ENCODE measurements around the gene KRTAP10-11. TPM values are rescaled to one million over a fixed set of nuclear protein-coding genes. Genes with fewer than 3 reads are reported as not detected.
"Not testable (repeated sequence)": the region's sequence is repeated elsewhere in the genome, so short reads cannot be mapped to it uniquely, and the experiment has no call there.

KRTAP10-11 gene, protein sequence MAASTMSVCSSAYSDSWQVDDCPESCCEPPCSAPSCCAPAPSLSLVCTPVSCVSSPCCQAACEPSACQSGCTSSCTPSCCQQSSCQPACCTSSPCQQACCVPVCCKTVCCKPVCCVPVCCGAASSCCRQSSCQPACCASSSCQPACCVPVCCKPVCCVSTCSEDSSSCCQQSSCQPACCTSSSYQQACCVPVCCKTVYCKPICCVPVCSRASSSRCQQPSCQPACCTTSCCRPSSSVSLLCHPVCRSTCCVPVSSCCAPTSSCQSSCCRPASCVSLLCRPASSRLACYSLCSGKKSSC
- not detected for total RNA-seq
- long read RNA-seq, result 0 reads

DNA sequence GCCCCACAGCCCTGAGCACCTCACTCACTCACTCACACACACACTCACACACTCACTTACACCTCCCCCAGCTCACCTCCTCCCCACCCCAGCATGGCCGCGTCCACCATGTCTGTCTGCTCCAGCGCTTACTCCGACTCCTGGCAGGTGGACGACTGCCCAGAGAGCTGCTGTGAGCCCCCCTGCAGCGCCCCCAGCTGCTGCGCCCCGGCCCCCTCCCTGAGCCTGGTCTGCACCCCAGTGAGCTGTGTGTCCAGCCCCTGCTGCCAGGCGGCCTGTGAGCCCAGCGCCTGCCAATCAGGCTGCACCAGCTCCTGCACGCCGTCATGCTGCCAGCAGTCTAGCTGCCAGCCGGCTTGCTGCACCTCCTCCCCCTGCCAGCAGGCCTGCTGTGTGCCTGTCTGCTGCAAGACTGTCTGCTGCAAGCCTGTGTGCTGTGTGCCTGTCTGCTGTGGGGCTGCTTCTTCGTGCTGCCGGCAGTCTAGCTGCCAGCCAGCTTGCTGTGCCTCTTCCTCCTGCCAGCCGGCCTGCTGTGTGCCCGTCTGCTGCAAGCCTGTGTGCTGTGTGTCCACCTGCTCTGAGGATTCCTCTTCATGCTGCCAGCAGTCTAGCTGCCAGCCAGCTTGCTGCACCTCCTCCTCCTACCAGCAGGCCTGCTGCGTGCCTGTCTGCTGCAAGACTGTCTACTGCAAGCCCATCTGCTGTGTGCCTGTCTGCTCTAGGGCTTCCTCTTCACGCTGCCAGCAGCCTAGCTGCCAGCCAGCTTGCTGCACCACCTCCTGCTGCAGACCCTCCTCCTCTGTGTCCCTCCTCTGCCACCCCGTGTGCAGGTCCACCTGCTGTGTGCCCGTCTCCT is at the start of gene KRTAP10-11:
Gene KRTAP10-11, plus strand, starts transcription at position 49 of the 856 bp plus-strand sequence. Its CDS starts 45 bp downstream, at position 94.
- not testable (repeated sequence) for DNase-seq (ENCODE audit: low spot score)

DNA sequence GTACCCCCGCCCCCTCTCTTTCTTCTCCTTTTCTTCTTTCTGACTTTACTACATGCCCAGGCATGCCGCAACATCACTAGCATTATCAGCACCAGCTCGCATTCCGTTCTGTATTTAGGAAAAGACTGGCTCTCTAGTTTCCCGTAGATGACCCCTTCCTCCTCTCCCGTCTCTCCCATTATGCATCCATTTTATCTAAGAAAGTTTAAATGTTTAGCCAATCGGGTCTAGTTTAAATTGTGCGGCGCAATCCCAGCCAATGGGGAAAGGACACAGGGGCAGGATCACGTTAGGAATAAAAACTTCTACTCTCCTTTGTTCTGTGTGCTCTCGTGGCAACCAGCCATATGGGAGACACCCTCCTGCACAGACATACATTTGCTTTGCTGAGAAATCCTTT is 48.2 kb upstream of the KRTAP10-11 start:
- no peak for DNase-seq (ENCODE audit: low spot score)

DNA sequence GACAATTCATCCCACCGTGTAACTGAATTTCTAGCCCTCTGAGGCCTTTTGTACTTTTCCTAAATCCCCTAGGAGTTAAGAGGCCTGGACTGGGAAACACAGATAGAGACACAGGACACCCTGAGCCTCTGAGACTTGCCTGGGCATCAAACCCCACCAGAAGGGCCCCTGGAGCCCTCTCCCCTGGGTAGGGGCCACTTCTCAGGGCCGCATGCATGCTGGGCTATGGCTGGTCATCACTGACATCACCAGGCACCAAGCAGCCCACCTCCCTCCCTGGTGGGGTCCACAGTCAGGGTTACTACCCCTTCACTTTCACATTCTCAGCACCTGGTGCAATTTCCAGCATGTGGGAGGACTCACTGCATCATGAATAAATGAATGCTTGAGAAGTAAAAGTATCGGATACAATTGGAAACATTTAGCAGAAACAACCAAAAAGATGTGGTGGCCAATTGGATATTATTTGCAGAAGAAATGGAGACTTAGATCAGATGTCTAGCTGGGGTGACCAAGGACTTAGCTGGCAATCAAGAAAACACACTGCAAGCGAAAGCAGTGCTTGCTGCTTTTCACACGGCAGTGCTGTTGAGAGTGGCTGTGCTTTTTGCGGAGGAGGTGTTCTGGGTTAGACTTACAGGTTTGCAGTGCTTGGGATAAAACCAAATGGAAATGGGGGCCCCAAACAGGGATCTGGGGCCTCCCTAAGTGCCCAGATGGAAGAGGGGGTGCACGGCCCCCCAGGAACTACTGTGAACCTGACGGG is 46.8 kb upstream of the KRTAP10-11 start:
- no peak for DNase-seq (ENCODE audit: low spot score)

DNA sequence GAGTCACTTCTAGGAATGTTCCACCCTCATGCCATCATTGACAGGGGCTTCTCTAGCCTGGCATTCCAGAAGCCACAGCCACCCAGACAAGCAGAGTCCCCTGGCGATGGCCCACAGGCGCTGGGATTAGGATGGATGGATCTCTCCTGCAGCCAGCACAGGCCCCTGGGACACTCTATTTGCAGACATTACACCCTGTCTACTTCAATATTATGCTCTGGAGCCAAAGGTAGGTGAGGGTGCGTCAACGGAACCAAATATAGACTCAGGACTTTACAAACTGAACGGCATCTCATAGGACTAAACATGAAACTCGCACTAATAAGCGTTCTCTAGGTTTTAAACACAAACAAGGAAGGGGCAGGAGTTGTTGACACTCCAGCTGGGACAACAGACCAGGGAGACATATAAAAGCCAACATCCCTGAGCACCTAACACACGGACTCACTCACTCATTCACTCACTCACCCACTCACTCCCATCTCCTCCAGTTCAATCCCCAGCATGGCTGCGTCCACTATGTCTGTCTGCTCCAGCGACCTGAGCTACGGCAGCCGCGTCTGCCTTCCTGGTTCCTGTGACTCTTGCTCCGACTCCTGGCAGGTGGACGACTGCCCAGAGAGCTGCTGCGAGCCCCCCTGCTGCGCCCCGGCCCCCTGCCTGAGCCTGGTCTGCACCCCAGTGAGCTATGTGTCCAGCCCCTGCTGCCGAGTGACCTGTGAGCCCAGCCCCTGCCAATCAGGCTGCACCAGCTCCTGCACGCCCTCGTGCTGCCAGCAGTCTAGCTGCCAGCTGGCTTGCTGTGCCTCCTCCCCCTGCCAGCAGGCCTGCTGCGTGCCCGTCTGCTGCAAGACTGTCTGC is 45.9 kb upstream of the KRTAP10-11 start, which contains the start of gene KRTAP10-7:
Gene KRTAP10-7, plus strand, starts transcription at position 480 of the 861 bp plus-strand sequence. Its CDS starts 25 bp downstream, at position 505.
- not testable (repeated sequence) for DNase-seq (ENCODE audit: low spot score)

DNA sequence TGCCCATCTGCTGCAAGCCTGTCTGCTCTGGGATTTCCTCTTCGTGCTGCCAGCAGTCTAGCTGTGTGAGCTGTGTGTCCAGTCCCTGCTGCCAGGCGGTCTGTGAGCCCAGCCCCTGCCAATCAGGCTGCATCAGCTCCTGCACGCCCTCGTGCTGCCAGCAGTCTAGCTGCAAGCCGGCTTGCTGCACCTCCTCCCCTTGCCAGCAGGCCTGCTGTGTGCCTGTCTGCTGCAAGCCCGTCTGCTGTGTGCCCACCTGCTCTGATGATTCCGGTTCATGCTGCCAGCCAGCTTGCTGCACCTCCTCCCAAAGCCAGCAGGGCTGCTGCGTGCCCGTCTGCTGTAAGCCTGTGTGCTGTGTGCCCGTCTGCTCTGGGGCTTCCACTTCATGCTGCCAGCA is 45.1 kb upstream of the KRTAP10-11 start:
- not testable (repeated sequence) for DNase-seq (ENCODE audit: low spot score)

DNA sequence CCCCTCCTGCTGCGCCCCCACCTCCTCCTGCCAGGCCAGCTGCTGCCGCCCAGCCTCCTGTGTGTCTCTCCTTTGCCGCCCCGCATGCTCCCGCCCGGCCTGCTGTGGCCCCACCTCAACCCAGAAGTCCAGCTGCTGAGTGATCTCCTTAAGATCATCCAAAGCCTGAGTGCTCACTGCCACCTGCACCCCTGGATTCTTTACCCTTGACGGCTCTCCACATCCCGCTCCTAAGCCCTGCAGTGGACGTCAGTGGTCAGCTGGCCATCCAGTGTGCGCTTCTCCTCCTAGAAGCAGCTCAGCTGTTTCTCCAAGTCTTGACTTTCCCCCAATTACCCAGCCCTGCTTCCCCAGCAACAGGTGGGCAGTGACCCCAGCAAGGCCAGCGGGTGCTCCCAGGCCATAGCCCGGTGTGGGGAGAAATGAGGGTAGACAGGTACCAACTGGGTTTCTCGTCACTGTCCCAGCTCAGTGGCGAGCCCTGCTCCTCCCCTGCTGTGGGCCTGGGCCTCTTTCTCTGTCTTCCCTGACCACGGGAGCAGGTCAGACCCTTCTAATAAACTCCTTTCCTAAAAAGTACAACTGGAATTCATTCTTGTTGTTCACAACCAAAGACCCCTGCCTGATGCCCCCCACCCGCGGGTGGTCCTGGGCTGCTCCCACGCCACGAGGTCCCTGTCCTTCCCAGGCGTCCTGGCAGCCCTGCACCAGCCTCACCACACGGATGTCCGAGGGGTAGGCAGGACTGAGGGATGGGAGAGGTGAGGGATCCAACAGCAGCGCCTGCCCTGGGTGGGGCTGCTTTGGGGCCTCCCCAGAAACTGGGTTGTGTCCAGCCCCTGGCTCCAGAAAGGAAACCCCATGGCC is 44.4 kb upstream of the KRTAP10-11 start:
- DNase-seq (ENCODE audit: low spot score), result no peak

DNA sequence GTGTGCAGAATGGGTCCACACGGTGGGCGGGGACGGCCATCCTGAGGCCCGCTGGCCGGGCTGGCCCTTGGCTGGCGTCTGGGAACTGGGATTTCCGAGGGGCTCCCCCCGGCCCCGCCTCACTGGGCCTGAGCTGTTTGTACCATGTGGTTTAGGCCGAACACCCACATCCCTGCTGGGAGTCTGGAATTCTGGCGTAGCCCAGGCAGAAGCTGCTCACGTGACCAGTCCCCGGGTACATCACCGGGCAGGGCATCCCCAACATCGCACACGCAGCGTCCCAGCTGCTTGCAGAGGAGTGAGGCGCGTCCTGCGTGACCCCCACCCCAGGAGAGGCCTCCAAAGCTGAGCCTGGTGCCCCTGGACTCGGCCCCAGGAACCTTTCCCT is 43.8 kb upstream of the KRTAP10-11 start:
- DNase-seq (ENCODE audit: low spot score), result no peak

DNA sequence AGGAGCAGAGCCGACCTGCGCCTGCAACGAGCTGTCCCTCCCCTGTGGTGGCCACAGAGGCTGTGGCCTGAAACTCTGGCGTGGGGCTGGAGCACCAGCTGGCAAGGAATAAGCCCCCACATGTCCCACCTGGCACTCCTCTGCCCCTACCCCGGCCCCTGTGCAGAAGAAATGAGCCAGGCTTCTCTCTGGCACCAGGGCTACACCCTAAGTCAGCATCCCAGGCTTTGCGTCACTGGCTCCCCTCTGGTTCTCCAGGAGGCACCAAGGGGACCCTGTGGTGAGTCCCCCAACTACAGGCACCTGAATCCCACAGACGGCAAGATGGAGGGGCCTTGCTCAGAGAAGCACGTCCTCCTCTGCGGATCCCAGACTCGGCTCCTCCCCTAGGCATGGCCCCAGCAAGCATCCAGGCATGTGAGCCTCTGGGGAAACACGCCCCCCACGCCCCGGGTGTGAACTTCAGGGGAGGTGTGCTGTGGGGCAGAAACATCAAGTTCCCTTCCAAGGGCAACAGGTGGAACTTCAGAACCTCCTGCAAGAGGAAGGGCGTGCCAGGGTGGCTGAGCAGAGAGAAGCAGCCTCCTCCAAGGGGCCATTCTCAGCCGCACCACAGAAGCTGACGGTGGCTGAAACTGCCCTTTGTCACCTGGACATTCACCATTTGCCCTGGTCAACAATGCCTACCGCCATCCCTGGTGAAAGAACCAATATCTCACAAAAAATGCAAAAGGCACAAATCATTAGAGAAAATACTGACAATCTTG is 42.9 kb upstream of the KRTAP10-11 start:
- DNase-seq (ENCODE audit: low spot score), result peak; percentile 64

DNA sequence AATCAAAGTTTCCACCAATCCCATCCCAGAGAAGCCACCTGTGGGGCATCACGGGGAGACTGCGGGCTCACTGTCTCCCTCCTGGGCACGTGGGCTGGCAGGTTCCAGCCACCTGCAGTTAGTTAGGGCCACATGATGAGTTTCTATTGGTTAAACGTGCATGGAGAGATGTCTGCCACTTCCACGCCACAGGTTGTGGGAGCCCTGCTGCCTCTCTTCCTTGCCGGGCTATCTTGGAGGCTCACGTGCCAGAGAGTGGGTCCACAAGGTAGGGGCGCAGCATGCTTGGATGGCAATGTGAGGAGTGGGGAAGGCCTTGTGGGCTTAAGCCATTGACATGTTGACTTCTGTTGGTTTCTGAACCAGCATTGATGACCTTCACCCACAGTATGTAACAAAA is 42.3 kb upstream of the KRTAP10-11 start:
- DNase-seq (ENCODE audit: low spot score), result peak; percentile 62

DNA sequence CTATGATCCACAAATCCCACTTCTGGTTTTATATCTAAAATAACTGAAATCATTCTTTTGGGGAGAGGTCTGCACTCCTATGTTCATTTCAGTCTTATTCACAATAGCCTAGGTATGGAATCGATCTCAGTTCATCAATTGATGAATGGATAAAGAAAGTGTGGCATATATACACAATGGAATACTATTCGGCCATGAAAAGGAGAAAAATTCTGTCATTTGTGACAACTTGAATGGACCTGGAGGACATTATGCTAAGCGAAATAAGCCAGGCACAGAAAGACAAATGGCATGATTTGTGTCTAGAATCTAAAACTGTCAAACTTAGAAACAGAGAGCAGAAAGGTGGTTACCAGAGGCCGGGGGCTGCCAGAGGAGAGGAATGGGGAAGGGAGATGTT is 39.7 kb upstream of the KRTAP10-11 start:
- no peak for DNase-seq (ENCODE audit: low spot score)

DNA sequence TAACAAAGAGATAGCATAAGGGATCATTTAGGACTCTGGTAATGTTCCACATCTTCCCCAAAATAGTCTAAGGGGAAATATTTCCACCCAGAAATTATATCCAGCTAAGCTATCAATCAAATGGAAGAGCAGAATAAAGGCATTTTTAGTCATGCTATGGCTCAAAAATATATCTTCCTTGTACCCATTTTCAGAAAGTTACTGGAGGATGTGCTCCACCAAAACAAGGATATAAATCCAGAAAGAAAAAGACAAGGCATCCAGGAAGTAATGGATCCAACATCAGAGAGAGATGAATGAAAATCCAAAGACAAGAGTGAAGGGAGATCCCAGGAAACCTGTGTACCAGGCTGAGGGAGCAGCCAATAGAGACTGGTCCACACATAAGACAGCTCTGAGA is 37.0 kb upstream of the KRTAP10-11 start:
- DNase-seq (ENCODE audit: low spot score), result no peak

DNA sequence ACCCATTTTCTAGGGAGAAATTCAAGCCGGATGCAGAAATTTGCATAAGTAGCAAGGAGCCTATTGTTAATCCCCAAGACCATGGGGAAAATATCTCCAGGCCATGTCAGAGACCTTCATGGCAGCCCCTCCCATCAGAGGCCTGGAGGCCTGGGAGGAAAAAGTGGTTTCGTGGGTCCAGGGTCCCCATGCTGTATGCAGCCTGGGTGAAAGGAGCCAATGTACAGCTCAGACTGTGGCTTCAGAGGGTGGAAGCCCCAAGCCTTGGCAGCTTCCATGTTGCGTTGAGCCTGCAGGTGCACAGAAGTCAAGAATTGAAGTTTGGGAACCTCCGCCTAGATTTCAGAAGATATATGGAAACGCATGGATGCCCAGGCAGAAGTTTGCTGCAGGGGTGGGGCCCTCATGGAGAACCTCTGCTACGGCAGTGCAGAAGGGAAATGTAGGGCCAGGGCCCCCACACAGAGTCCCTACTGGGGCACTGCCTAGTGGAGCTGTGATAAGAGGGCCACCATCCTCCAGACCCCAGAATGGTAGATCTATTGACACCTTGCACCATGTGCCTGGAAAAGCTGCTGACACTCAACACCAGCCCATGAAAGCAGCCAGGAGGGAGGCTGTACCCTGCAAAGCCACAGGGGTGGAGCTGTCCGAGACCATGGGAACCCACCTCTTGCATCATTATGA is 35.9 kb upstream of the KRTAP10-11 start:
- peak; percentile 62 for DNase-seq (ENCODE audit: low spot score)

DNA sequence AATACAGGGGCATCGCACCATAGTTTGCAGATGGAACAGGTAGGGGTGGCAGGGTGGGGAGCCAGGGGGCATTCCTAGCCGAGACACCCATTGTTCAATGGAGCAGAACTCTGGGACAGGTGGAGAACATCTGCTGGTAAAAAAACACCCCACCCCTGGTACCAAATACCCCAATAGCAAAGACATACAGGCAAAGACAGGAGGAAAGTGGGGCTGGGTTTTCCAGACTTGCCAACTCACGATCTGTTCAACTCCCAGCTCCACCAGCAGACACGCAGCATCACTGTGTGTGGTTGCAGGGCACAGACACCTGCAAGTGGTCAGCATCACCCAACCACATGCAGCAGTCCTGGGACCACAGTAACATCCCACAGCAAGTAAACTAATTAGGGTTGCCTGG is 34.7 kb upstream of the KRTAP10-11 start:
- DNase-seq (ENCODE audit: low spot score), result peak; percentile 33

DNA sequence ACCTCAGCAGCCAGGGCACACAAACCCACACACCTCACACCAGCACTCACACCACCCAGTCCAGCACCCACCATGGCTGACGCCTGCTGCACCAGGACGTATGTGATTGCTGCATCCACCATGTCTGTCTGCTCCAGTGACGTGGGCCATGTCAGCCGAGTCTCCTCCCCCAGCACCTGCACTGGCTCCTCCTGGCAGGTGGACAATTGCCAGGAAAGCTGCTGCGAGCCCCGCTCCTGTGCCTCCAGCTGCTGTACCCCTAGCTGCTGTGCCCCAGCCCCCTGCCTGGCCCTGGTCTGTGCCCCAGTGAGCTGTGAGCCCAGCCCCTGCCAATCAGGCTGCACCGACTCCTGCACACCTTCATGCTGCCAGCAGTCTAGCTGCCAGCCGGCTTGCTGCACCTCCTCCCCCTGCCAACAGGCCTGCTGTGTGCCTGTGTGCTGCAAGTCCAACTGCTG is 34.2 kb upstream of the KRTAP10-11 start, which contains the start of gene KRTAP10-8:
Gene KRTAP10-8, plus strand, starts transcription at position 51 of the 458 bp plus-strand sequence. Its CDS starts 22 bp downstream, at position 73.
- peak; percentile 65 for DNase-seq (ENCODE audit: low spot score)

DNA sequence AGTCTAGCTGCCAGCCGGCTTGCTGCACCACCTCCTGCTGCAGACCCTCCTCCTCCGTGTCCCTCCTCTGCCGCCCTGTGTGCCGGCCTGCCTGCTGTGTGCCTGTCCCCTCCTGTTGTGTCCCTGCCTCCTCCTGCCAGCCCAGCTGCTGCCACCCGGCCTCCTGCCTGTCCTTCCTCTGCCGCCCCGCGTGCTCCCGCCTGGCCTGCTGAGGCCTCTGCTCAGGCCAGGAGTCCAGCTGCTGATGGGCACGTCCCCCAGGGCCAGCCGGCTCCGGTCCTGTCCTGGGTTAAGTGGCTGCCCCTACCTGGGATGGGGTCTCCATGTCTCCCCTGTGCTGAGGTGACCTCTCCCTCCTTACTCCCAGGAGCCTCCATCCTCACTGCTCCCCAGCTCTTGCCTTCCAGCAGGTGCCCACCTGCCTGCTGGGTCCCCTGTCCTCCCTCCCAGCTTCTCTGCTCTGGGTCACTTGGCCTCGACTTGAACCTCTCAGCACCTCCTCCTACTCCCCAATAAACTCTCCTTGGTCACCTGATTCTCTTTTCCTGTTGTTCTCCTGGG is 33.5 kb upstream of the KRTAP10-11 start:
- peak; percentile 64 for DNase-seq (ENCODE audit: low spot score)

DNA sequence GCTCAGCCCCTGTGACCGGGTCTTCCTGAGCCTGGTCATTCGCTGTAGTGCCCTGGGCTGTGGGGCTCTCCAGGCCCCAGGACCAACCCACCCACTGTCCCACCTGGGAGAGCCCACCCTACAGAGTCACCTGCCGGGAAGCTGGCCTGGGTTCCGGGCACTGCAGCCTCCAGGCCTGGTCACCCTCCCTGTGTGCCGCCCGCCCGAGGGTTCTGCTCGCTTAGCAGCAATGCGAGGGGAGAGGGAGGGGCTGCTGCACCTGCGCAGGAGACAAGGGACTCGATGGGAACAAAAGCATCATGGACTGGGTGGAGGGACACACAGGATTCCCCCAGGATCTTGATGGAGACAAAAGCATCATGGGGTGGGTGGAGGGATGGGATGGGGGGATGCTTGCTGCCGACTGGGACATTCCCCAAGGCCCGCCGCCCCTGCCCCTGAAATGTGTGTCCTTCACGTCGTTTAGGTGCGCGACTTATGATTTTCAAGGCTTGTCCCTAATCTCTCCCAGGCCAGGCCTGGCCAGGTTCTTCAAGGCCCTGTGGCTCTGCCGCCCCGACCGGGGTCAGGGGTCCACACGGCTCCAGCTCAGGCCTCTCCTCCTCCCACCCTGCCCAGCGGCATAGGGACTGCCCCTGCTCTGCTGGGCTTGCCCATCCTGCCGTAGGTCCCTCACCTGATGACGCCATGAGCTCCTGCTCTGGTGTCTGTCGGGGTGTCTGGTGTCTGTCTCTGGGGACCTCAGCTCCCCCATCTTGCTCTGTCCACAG is 32.6 kb upstream of the KRTAP10-11 start:
- no peak for DNase-seq (ENCODE audit: low spot score)

DNA sequence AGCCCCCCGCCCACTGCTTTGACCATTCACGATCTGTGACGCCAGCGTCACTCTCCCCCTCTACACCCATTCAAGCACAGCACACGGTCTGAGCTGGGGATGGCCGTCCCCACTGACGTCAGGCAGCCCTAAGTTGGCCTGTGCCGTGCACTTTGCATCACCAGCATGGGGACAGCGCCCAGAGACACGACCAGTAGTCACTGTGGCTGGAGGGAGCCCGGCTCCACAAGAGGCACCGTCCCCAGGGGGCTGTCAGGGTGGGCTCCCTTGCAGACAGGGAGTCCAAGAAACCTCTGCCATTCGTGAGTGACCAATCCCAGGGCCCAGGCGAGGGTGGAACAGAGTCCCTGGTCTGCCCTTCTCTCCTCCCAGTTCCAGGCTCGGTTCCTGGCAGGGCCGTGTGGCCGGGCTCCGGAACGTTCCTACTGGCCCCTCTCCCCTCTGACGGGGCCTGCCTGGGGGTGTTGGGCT is 32.0 kb upstream of the KRTAP10-11 start:
- DNase-seq (ENCODE audit: low spot score), result no peak
